Measurements from ENCODE around the gene AP5S1. TPM values are rescaled to one million over a fixed set of nuclear protein-coding genes. Genes with fewer than 3 reads are reported as not detected.

The AP5S1 gene
- total and polyA plus RNA-seq, 2 of the 13 experiments (the other 11 are each of a cell fraction or from before 2014, with no cell fraction given) = 7.9 to 23.2 TPM

- TF ChIP-seq DBP (CRISPR knock-in tag; IDR thresholded peaks at IDR 0.05; ENCODE audit: not compliant biosample characterization) (no peak), NFKBIZ (CRISPR knock-in tag; IDR thresholded peaks at IDR 0.05) (peak; percentile 66; the same call in 1 of the 2 replicates), FOSL2 (CRISPR knock-in tag; IDR thresholded peaks at IDR 0.05) (peak; percentile 53), NR2F6 (IDR thresholded peaks at IDR 0.05) (no peak), NR2F6 (CRISPR knock-in tag; IDR thresholded peaks at IDR 0.05) (no peak), SATB2 (CRISPR knock-in tag; IDR thresholded peaks at IDR 0.05) (no peak), SUZ12 (IDR thresholded peaks at IDR 0.05; ENCODE audit: low read depth, low read length) (peak; percentile 77), KDM6A (CRISPR knock-in tag; IDR thresholded peaks at IDR 0.05; ENCODE audit: low read depth) (no peak), ZNF652 (CRISPR knock-in tag; IDR thresholded peaks at IDR 0.05; ENCODE audit: borderline replicate concordance, low read depth) (no peak; the same call in 1 of the 2 replicates)
- TF ChIP-seq, protein P1, sequence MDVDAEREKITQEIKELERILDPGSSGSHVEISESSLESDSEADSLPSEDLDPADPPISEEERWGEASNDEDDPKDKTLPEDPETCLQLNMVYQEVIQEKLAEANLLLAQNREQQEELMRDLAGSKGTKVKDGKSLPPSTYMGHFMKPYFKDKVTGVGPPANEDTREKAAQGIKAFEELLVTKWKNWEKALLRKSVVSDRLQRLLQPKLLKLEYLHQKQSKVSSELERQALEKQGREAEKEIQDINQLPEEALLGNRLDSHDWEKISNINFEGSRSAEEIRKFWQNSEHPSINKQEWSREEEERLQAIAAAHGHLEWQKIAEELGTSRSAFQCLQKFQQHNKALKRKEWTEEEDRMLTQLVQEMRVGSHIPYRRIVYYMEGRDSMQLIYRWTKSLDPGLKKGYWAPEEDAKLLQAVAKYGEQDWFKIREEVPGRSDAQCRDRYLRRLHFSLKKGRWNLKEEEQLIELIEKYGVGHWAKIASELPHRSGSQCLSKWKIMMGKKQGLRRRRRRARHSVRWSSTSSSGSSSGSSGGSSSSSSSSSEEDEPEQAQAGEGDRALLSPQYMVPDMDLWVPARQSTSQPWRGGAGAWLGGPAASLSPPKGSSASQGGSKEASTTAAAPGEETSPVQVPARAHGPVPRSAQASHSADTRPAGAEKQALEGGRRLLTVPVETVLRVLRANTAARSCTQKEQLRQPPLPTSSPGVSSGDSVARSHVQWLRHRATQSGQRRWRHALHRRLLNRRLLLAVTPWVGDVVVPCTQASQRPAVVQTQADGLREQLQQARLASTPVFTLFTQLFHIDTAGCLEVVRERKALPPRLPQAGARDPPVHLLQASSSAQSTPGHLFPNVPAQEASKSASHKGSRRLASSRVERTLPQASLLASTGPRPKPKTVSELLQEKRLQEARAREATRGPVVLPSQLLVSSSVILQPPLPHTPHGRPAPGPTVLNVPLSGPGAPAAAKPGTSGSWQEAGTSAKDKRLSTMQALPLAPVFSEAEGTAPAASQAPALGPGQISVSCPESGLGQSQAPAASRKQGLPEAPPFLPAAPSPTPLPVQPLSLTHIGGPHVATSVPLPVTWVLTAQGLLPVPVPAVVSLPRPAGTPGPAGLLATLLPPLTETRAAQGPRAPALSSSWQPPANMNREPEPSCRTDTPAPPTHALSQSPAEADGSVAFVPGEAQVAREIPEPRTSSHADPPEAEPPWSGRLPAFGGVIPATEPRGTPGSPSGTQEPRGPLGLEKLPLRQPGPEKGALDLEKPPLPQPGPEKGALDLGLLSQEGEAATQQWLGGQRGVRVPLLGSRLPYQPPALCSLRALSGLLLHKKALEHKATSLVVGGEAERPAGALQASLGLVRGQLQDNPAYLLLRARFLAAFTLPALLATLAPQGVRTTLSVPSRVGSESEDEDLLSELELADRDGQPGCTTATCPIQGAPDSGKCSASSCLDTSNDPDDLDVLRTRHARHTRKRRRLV (CRISPR knock-in tag; IDR thresholded peaks at IDR 0.05) = 0 out of 2 replicates have a peak, but pooled peaks have one; percentile 39
- TF ChIP-seq, protein P2, sequence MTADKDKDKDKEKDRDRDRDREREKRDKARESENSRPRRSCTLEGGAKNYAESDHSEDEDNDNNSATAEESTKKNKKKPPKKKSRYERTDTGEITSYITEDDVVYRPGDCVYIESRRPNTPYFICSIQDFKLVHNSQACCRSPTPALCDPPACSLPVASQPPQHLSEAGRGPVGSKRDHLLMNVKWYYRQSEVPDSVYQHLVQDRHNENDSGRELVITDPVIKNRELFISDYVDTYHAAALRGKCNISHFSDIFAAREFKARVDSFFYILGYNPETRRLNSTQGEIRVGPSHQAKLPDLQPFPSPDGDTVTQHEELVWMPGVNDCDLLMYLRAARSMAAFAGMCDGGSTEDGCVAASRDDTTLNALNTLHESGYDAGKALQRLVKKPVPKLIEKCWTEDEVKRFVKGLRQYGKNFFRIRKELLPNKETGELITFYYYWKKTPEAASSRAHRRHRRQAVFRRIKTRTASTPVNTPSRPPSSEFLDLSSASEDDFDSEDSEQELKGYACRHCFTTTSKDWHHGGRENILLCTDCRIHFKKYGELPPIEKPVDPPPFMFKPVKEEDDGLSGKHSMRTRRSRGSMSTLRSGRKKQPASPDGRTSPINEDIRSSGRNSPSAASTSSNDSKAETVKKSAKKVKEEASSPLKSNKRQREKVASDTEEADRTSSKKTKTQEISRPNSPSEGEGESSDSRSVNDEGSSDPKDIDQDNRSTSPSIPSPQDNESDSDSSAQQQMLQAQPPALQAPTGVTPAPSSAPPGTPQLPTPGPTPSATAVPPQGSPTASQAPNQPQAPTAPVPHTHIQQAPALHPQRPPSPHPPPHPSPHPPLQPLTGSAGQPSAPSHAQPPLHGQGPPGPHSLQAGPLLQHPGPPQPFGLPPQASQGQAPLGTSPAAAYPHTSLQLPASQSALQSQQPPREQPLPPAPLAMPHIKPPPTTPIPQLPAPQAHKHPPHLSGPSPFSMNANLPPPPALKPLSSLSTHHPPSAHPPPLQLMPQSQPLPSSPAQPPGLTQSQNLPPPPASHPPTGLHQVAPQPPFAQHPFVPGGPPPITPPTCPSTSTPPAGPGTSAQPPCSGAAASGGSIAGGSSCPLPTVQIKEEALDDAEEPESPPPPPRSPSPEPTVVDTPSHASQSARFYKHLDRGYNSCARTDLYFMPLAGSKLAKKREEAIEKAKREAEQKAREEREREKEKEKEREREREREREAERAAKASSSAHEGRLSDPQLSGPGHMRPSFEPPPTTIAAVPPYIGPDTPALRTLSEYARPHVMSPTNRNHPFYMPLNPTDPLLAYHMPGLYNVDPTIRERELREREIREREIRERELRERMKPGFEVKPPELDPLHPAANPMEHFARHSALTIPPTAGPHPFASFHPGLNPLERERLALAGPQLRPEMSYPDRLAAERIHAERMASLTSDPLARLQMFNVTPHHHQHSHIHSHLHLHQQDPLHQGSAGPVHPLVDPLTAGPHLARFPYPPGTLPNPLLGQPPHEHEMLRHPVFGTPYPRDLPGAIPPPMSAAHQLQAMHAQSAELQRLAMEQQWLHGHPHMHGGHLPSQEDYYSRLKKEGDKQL (CRISPR knock-in tag; IDR thresholded peaks at IDR 0.05; ENCODE audit: low read depth) = no peak
- TF ChIP-seq, protein P3, sequence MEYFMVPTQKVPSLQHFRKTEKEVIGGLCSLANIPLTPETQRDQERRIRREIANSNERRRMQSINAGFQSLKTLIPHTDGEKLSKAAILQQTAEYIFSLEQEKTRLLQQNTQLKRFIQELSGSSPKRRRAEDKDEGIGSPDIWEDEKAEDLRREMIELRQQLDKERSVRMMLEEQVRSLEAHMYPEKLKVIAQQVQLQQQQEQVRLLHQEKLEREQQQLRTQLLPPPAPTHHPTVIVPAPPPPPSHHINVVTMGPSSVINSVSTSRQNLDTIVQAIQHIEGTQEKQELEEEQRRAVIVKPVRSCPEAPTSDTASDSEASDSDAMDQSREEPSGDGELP (IDR thresholded peaks at IDR 0.05; ENCODE audit: borderline replicate concordance, low read depth) = peak; percentile 97
- TF ChIP-seq, protein P4, sequence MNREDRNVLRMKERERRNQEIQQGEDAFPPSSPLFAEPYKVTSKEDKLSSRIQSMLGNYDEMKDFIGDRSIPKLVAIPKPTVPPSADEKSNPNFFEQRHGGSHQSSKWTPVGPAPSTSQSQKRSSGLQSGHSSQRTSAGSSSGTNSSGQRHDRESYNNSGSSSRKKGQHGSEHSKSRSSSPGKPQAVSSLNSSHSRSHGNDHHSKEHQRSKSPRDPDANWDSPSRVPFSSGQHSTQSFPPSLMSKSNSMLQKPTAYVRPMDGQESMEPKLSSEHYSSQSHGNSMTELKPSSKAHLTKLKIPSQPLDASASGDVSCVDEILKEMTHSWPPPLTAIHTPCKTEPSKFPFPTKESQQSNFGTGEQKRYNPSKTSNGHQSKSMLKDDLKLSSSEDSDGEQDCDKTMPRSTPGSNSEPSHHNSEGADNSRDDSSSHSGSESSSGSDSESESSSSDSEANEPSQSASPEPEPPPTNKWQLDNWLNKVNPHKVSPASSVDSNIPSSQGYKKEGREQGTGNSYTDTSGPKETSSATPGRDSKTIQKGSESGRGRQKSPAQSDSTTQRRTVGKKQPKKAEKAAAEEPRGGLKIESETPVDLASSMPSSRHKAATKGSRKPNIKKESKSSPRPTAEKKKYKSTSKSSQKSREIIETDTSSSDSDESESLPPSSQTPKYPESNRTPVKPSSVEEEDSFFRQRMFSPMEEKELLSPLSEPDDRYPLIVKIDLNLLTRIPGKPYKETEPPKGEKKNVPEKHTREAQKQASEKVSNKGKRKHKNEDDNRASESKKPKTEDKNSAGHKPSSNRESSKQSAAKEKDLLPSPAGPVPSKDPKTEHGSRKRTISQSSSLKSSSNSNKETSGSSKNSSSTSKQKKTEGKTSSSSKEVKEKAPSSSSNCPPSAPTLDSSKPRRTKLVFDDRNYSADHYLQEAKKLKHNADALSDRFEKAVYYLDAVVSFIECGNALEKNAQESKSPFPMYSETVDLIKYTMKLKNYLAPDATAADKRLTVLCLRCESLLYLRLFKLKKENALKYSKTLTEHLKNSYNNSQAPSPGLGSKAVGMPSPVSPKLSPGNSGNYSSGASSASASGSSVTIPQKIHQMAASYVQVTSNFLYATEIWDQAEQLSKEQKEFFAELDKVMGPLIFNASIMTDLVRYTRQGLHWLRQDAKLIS (CRISPR knock-in tag; IDR thresholded peaks at IDR 0.05) = no peak
Observed at GRCh38 chr20:3781153-3781910, 39.0 kb upstream of the AP5S1 start, which contains the start of gene SPEF1 (continued).

All from HepG2 (cell line).